COLO668 (cell line): Measurements from ENCODE around the gene FCF1.

Experiments used
- DNase-seq: peaks from one replicate; lab custom pipeline; 2025; ENCODE audit not compliant: unreplicated experiment; lab: John Stamatoyannopoulos, UW

The FCF1 gene

DNA sequence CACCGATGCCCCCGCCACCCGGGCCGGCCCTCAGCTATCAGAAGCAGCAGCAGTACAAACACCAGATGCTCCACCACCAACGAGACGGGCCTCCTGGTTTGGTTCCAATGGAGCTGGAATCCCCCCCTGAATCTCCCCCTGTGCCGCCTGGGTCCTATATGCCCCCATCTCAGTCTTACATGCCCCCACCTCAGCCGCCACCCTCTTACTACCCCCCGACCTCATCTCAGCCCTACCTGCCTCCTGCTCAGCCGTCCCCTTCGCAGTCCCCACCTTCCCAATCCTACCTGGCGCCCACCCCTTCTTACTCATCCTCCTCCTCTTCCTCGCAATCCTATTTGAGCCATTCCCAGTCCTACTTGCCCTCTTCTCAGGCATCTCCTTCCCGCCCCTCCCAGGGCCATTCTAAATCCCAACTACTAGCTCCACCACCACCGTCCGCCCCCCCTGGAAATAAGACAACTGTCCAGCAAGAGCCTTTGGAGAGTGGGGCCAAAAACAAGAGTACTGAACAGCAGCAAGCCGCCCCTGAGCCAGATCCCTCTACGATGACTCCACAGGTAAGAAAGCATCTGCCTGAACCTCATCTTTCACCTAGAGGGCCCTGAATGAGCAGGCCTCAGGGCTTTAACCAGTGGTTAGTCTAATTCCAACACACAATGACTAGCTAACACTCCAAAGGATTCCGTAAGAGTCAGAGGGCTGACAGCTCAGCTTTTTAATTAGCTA lies 51.0 kb downstream of the FCF1 start:
- peak; percentile 18 for DNase-seq

GRCh38 chr14:74765721-74766120 lies 52.8 kb downstream of the FCF1 start:
- no peak for DNase-seq

DNA sequence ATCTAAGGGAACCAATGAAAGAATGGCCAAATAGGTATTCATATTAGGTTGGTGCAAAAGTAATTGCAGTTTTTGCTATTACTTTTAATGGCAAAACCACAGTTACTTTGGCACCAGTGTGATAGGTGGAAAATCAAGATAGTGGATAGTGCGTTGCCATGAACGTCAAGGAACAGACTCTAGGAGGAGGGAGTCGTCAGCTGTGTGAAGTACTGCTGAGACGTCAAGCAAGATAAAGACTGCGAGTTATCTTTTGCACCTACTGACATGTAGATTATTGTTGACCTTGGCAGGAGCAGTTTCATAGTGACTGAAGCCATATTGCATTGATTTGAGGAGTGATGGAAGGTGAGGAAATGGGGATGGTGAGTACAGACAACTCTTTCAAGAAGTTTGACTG lies 58.5 kb downstream of the FCF1 start:
- no peak for DNase-seq

GRCh38 chr14:74784634-74785033 lies 71.7 kb downstream of the FCF1 start:
- no peak for DNase-seq

- DNase-seq = no peak
These were observed 72.2 kb downstream of the FCF1 start for GRCh38 chr14:74785056-74785613.

GRCh38 chr14:74786796-74787315 lies 73.9 kb downstream of the FCF1 start:
- no peak for DNase-seq
